GM10266 (cell line): ENCODE data around the gene STARD9.

Experiments
- DNase-seq: peaks from one replicate; pipeline ENCODE4 v3.0.0; 2012; ENCODE audit errors: extremely low spot score
- CTCF ChIP-seq: IDR thresholded peaks from 2 replicates; pipeline ENCODE4 v1.5.1; 2012; ENCODE audit warnings: mild to moderate bottlenecking, low read depth; ENCODE audit not compliant: control insufficient read depth, insufficient read depth; ENCODE audit errors: missing control alignments

STARD9 gene

GRCh38 chr15:42695527-42696071 lies 120.2 kb downstream of the STARD9 start:
- no peak for DNase-seq
- no peak for TF ChIP-seq CTCF

GRCh38 chr15:42696626-42697025 lies 121.2 kb downstream of the STARD9 start:
- no peak for DNase-seq
- TF ChIP-seq CTCF: no peak

- TF ChIP-seq CTCF: peak; percentile 87
- peak; percentile 66 for DNase-seq
These were observed 129.1 kb downstream of the STARD9 start for GRCh38 chr15:42704492-42704926.

GRCh38 chr15:42705336-42705735 lies 129.9 kb downstream of the STARD9 start:
- no peak for TF ChIP-seq CTCF

GRCh38 chr15:42707068-42707467 lies 131.7 kb downstream of the STARD9 start:
- no peak for DNase-seq
- no peak for TF ChIP-seq CTCF

More at GRCh38 chr15:42705336-42705735, 129.9 kb downstream of the STARD9 start:
- DNase-seq: no peak

GRCh38 chr15:42707873-42708544 lies 132.6 kb downstream of the STARD9 start:
- no peak for DNase-seq

GRCh38 chr15:42710662-42711061 lies 135.3 kb downstream of the STARD9 start:
- no peak for DNase-seq
- TF ChIP-seq CTCF: no peak

More at GRCh38 chr15:42707873-42708544, 132.6 kb downstream of the STARD9 start:
- TF ChIP-seq CTCF: no peak
